D721Med (cell line): ENCODE results near the gene ASNS.
"Not testable (repeated sequence)": the region's sequence is repeated elsewhere in the genome, so short reads cannot be mapped to it uniquely, and the experiment has no call there.

Experiments
- DNase-seq: peaks from one replicate; pipeline ENCODE4 v3.0.0; 2011; ENCODE audit warnings: low spot score; ENCODE audit not compliant: insufficient read length
- FAIRE-seq: peaks from 2 replicates; lab custom pipeline; 2011; peaks lifted over from hg19 to GRCh38; lab: Jason Lieb, UNC
- TF ChIP-seq, protein P1 (sequence below): IDR thresholded peaks from 2 replicates; pipeline ENCODE4 v1.5.1; 2012; ENCODE audit warnings: mild to moderate bottlenecking, control low read depth; ENCODE audit not compliant: insufficient read depth; ENCODE audit errors: missing control alignments

Gene ASNS

GRCh38 chr7:97868314-97868713 is 3.9 kb downstream of the ASNS start:
- FAIRE-seq (no peak), DNase-seq (no peak)
- TF ChIP-seq, protein P1, sequence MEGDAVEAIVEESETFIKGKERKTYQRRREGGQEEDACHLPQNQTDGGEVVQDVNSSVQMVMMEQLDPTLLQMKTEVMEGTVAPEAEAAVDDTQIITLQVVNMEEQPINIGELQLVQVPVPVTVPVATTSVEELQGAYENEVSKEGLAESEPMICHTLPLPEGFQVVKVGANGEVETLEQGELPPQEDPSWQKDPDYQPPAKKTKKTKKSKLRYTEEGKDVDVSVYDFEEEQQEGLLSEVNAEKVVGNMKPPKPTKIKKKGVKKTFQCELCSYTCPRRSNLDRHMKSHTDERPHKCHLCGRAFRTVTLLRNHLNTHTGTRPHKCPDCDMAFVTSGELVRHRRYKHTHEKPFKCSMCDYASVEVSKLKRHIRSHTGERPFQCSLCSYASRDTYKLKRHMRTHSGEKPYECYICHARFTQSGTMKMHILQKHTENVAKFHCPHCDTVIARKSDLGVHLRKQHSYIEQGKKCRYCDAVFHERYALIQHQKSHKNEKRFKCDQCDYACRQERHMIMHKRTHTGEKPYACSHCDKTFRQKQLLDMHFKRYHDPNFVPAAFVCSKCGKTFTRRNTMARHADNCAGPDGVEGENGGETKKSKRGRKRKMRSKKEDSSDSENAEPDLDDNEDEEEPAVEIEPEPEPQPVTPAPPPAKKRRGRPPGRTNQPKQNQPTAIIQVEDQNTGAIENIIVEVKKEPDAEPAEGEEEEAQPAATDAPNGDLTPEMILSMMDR: no peak

DNA sequence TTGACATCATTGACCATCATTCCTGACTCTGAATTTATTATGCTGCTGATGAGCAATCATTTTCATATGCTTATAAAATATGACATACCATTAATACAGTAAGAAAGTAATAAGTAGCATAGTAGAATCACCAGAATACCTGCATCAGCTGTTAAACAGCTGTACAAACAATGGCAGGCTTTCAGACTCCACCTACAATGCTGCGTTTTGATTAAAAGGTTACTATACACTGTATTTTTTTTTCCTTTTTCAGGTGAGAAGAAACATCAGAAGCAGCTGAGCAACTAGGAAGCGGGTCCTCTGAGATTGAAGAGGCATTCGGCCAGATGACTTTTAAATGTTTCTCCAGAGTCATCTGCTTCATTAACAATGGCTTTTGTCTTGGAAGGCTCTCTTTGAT is 7.1 kb downstream of the ASNS start:
- no peak for FAIRE-seq
- no peak for DNase-seq
- TF ChIP-seq, protein P1: no peak

- TF ChIP-seq, protein P1: no peak
- FAIRE-seq: no peak
- DNase-seq: no peak
Measured at GRCh38 chr7:97859606-97860204, 12.5 kb downstream of the ASNS start.

- TF ChIP-seq, protein P1: no peak
- no peak for FAIRE-seq
- DNase-seq: no peak
Measured at GRCh38 chr7:97858221-97858620, 14.0 kb downstream of the ASNS start.

GRCh38 chr7:97857544-97857943 is 14.7 kb downstream of the ASNS start:
- DNase-seq (no peak), FAIRE-seq (no peak)

DNA sequence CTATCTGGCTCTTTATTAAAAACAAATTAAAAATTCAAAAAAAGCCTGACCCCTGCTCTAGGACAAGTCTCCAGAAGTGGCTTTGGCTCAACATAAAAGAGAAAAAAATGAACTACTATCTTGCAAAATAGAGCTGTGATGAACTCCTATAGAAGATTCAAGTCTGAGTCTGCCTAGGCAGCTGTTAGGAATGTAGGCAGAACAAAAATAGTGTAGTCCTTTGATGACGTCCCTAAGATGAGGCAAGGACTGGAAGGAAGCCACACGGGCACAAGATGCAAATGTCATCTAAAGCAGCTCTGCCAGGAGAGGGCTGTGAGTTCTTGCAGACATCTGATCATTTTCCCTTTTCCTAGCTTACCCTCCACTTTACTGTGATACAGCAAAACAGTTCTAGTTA is 20.5 kb downstream of the ASNS start:
- DNase-seq (no peak), FAIRE-seq (no peak)
- TF ChIP-seq, protein P1: no peak

More at GRCh38 chr7:97857544-97857943, 14.7 kb downstream of the ASNS start:
- TF ChIP-seq, protein P1: no peak

GRCh38 chr7:97850262-97851031 is 21.8 kb downstream of the ASNS start:
- not testable (repeated sequence) for FAIRE-seq, DNase-seq
